Muscle layer of colon (tissue), 2 donors: ENCODE results near the gene MAP2K4.

Experiments used
- H3K27ac ChIP-seq: one replicate; pipeline ENCODE4 v1.7.0; 2013; ENCODE audit warnings: low read depth, mild to moderate bottlenecking, low read length, moderate library complexity
- H3K27me3 ChIP-seq, 2 donors: one replicate each; pipeline ENCODE4 v1.7.0; 2013; ENCODE audit warnings: low read length in 2 of 2, mild to moderate bottlenecking in 2 of 2; ENCODE audit not compliant: insufficient read depth in 2 of 2, control insufficient read depth in 1 of 2
- H3K36me3 ChIP-seq: one replicate; pipeline ENCODE4 v1.7.0; 2013; ENCODE audit warnings: mild to moderate bottlenecking, low read length; ENCODE audit not compliant: insufficient read depth
- H3K4me1 ChIP-seq: one replicate; pipeline ENCODE4 v1.7.0; 2013; ENCODE audit warnings: mild to moderate bottlenecking, low read length; ENCODE audit not compliant: insufficient read depth
- H3K4me3 ChIP-seq, 2 donors: one replicate each; pipeline ENCODE4 v1.7.0; 2013; ENCODE audit warnings: low read length in 2 of 2, low read depth in 1 of 2, mild to moderate bottlenecking in 1 of 2, moderate library complexity in 1 of 2
- H3K9ac ChIP-seq: one replicate; pipeline ENCODE4 v1.7.0; 2013; ENCODE audit warnings: low read length
- H3K9me3 ChIP-seq: one replicate; pipeline ENCODE4 v1.7.0; 2013; ENCODE audit warnings: mild to moderate bottlenecking, low read length
- donor health status: abdominal sarcoma.
- donor health status: Adenocarcinoma of cecum.

MAP2K4 gene

GRCh38 chr17:12178644-12179330 lies 158.1 kb downstream of the MAP2K4 start:
- no peaks in the 10 kb centered on the region for H3K9me3 ChIP-seq
- no peak overlapping the region for H3K4me3 ChIP-seq
- H3K36me3 ChIP-seq: no peaks in the 10 kb centered on the region
- H3K4me1 ChIP-seq: peaks cover 10% of the 10 kb centered on the region
- H3K9ac ChIP-seq: no peak overlapping the region
- H3K27me3 ChIP-seq: no peaks in the 10 kb centered on the region
- H3K27ac ChIP-seq: no peak overlapping the region

GRCh38 chr17:12180644-12181261 lies 160.1 kb downstream of the MAP2K4 start:
- no peaks in the 10 kb centered on the region for H3K27me3 ChIP-seq
- no peak overlapping the region for H3K27ac ChIP-seq
- H3K9me3 ChIP-seq: no peaks in the 10 kb centered on the region
- no peak overlapping the region for H3K4me3 ChIP-seq
- H3K9ac ChIP-seq: no peak overlapping the region
- H3K4me1 ChIP-seq: peaks cover 10% of the 10 kb centered on the region
- no peaks in the 10 kb centered on the region for H3K36me3 ChIP-seq

GRCh38 chr17:12187658-12188057 lies 167.0 kb downstream of the MAP2K4 start:
- Histone ChIP-seq H3K9ac (no peak overlapping the region), H3K27ac (no peak overlapping the region), H3K4me3 (no peak overlapping the region), H3K9me3 (no peaks in the 10 kb centered on the region), H3K4me1 (peaks cover 5% of the 10 kb centered on the region), H3K36me3 (no peaks in the 10 kb centered on the region), H3K27me3 (no peaks in the 10 kb centered on the region)

GRCh38 chr17:12193144-12193735 lies 172.6 kb downstream of the MAP2K4 start:
- H3K27ac ChIP-seq: peak overlapping the region; percentile 8

More at GRCh38 chr17:12193144-12193735, 172.6 kb downstream of the MAP2K4 start:
- Histone ChIP-seq H3K9me3 (no peaks in the 10 kb centered on the region), H3K4me3 (no peak overlapping the region), H3K27me3 (no peaks in the 10 kb centered on the region), H3K36me3 (no peaks in the 10 kb centered on the region), H3K4me1 (peaks cover 15% of the 10 kb centered on the region), H3K9ac (no peak overlapping the region)
